Measurements from ENCODE around the gene SIK1.
"Not testable (repeated sequence)": the region's sequence is repeated elsewhere in the genome, so short reads cannot be mapped to it uniquely, and the experiment has no call there.

The SIK1 gene

DNA sequence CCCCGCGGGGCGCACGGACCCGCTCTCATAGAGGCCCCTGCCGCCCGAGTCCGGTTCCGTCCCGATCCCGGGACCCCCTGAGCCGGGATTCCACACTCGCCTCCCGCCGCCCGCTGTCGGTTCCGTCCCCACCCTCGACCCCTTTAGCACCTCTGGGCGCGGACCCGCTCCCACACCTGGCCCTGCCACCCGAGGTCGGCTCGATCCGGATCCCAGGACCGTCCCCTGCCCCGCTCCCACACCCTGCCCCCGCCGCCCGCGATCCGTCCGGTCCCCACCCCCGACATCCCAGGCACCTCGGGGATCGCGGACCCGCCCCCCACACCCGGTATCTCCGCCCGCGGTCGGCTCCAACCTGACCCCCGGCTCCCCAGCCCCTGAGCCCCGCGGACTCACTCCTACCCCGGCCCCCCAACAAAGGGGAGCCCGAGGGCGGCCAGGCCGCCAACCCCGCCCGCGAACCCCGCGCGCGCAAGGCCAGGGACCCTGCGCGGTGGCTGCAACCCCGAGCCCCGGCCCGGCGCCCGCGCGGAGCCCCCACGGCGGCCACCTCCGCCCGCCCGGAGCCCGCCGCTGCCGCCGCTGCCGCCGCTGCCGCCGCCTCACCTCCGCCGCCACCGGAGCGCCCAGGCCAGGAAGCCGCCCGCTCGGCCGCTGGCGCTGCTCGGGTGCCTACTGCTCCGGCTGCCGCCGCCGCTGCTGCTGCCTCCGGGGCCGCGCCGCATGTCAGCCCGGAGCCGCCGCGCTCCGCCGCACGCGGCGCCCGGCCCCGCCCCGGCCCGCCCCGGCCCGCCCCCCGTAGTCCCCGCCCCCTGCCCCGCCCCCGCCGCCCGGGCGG, at the start of gene SIK1:
Gene SIK1, minus strand, starts transcription at position 728 of the 838 bp plus-strand sequence. CDS start 953 bp downstream, outside the sequence.
- DNase-seq (ENCODE audit: low read depth in 2 of 3, low spot score in 2 of 3) = not testable (repeated sequence)

DNA sequence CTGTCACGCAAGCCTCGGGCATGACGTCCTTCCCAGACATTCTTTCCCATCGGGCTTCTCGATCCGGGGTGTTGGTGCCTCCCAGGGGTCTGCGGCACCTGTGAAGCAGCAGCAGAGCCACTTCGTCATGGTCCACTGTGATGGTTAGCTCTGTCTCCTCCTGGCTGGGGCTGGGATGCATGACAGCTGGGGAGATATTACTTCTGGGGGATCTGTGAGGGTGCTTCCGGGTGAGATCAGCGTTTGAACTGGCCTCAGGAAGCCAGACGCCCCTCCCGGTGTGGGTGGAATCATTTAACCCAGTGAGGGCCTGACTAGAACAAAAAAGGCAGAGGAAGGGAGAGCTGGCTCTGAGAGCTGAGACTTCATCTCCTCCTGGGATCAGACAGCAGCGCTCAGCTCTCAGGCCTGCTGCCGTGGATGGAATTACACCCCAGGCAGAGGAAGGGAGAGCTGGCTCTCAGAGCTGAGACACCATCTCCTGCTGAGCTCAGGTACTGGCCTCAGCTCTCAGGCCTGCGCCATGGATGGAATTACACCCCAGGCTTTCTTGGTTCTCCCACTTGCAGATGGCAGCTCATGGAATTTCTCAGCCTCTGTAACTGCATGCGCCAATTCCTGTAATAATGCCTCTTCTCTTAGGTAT, 44.8 kb upstream of the SIK1 start:
- DNase-seq (ENCODE audit: low read depth in 2 of 3, low spot score in 2 of 3) = not testable (repeated sequence)

DNA sequence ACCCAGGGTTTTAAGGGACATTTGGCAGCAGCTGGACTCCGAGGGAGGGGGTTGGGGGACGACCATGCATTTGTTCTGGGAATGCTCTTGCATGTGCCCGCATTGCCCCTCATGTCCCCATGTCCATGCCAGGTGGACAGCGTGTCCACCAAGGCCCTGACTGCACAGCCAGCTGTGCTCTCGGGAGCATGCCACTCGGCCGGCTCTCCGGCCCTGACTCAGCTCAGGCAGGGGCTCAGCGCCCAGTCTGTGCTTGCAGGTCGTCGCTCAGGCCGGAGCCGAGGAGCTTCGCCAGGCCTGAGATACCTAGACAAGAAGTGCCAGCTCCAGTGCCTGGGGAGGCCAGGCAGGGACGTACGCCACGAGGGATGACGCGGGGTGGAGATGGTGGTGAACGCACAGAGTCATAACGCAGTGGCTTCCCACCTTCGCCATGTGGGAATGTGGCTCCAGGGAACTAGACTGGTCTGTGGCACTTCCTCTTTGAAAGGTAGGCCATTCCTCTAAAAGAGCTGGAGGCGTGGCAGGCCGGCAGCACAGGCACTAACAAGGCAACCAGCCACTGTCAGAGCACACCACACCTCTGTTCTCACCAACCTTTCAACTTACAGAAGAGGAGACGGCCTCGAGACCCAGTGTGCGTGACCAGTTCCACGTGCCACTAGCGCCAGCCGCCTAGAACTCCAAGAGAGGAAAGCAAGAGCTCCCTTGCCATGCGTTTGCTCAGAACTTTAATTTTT, 43.0 kb upstream of the SIK1 start:
- DNase-seq (ENCODE audit: low read depth in 2 of 3, low spot score in 2 of 3) = not testable (repeated sequence)

DNA sequence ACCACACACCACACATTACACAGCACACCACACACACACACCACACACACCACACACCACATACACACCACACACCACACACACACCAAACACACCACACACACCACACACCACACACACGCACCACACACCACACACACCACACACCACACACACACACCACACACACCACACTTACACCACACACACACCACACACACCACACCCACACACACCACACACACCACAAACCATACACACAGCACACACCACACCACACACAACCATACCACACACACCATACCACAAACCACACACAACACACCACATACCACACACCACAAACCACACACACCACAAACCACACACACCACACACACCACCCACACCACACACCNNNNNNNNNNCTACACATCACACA, 40.9 kb upstream of the SIK1 start:
- no peak for DNase-seq (ENCODE audit: low read depth in 2 of 3, low spot score in 2 of 3)

DNA sequence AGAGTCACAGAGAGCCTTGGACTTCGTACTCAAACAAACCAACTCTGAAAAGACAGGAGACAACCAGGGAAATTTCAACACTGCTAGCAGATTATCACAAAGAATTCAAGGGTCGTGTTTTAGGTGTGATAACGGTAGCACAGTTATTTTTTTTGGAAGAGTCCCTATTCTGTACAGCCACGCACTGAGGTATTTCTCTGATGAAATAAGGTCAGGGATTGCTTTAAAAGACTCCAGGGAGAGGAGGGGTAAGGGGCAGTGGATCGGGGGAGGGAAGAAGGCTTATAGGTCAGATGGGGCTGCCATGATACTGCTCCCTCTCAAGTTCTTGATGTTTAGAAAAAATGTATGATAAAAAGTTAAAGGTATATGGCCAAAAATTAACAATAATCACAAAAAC, 38.2 kb upstream of the SIK1 start:
- not testable (repeated sequence) for DNase-seq (ENCODE audit: low read depth in 2 of 3, low spot score in 2 of 3)

DNA sequence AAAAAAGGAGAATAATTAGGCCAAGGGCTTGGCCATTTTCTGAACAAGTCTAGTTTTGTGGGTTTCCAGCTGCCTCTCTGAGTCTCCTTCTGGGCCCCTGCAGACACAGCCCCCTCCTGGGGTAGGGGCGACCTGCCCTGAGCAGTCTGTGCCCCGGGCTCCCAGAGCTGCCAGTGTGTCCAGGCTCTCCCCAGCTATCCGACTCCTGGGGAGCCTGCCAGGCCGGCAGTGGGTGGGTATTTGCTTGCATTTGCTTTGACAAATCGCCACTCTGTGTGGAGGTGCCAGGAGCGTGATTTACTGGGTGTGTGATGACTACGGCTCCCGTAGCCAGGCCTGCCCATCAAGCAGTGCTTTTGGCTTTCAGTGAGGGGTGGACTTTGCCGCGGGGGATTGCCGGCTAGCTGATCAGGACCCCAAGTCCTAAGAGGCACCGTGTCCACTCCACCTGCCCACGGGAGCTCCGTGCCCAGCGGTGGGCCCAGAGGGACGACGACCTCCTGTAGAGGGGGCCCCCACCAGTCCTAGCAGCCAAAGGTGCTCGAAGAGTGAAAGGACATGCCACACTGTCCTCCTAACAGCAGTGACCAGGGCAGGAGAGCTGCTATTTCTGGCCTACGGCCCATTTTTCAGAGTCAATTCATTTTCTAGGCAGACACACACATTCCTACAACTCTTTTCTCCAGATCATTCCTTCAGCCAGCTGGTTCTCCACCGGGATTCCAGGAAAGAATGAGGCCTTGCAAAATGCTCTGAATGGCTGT, 36.7 kb upstream of the SIK1 start:
- DNase-seq (ENCODE audit: low read depth in 2 of 3, low spot score in 2 of 3) = not testable (repeated sequence)

DNA sequence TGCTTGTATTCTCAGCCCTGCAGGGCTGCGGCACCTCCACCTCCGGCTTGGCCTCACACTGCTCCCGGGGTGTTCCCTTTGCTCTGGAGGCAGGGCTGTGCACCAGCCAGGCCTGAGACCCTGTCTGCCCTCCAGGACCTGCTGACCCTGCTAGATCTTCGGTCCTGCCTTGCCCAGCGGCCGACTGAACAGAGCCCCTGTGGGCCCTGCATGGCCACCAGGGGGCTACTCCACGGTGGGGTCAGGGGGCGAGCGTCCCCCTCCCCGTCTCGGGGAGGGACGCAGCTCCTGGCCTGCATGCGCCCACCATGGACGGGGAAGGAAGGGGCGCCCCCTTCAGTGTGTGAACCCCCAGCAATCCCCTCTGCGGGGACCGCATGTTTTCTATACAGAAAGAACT, 36.0 kb upstream of the SIK1 start:
- not testable (repeated sequence) for DNase-seq (ENCODE audit: low read depth in 2 of 3, low spot score in 2 of 3)

DNA sequence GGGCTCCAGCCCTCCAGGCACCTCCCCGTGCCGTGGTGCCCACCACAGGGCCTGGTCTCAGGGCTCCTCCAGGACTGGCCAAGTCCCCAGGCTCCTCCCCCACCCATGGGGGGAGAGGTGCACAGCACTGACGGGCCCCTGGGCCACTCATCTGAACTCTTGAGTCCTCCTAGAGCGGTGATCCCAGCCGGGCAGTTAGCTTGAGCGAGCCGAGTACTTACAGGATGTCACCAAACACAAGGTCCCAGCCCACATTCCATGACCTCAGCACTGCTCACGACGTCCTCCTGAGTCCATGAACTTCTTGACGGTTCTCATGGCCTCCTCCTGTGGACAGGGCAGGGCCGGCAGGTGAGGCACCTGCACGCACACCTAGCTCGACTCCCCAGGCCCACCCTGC, 33.5 kb upstream of the SIK1 start:
- DNase-seq (ENCODE audit: low read depth in 2 of 3, low spot score in 2 of 3) = not testable (repeated sequence)

DNA sequence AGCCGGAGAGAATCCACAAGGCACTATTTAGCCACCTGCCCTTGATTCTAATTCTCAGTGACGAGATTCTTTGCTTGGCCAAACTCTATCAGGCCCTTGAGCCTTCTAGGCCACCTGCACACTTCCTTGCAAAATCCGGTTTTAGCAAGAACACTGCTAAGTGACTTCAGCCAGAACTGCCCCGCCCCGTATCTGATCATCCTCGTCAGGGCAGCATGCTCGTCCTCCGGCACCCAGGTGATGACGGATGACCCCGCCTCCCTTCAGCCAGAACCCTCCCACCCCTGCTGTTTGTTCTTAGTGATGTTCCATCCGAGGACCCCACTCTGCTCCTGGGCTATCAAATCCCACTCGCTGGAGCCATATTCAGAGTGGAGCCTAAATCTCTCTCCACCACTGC, 32.1 kb upstream of the SIK1 start:
- not testable (repeated sequence) for DNase-seq (ENCODE audit: low read depth in 2 of 3, low spot score in 2 of 3)

DNA sequence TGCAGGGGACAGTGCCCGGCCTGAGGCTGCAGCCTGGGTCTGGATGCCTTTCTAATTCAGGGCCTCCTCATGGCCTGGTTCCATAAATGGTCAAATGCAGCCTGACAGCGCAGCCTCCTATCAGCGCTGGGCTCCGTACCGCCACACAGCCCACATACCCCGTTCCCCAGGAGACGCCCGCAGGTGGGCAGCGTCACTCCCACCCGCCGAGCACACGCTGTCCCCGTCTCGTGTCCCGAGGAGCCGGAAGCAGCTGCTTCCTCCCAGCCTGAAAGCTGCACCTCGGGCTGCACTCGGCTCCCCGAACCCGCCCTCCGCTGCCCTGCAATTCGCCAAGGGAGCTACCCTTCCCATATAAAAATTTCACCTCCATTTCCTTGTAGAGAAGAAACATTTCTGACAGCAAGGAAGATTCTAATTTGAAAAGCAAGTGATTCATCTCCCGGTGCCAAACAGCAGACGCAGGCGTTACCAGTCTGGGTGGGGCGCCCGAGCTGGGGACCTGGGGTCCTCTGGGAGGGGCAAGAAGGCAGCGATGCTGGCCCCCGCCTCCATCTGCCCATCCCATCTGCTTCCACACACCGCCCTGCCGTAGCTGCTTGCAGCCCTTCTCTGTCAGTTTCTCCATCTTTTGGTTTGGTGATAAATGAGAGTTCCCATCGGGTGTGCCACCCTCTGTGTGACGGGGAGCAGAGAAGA, 29.8 kb upstream of the SIK1 start:
- not testable (repeated sequence) for DNase-seq (ENCODE audit: low read depth in 2 of 3, low spot score in 2 of 3)

DNA sequence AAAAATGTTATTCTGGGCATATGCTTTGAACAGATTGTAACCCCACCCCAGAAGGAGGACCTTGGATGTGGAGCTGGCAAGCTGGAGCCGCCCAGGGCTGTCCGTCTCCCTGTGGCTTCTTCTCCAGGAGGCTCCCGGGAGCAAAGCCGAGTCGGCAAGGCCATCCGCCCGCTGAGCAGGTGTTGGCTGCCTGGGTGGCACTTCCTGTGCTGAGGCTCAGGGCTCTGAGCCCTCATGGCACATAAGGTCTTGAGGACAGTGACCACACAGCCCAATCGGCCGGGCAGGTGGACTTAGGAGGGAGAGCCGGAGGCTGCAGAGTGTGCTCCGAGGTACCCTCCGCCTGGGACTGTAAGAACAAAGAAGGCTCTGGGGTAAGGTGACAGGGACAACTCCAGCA, 28.8 kb upstream of the SIK1 start:
- DNase-seq (ENCODE audit: low read depth in 2 of 3, low spot score in 2 of 3) = not testable (repeated sequence)

DNA sequence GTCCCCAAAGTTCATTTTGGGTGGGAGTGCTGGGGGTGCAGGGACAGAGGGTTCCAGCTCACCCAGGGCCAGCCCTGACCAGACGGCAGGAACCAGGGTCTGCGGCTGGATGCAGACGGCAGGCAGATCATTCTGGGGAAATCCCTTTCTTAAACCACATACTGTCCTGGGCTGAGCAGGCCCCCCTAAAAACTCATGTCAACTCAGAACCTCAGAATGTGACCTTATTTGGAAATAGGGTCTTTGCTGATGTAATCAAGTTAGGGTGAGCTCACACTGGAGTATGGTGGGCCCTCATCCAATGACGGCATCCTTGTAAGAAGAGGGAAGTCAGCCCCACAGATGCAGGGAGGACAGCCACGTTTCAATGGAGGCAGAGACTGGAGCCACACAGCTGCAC, 27.2 kb upstream of the SIK1 start:
- DNase-seq (ENCODE audit: low read depth in 2 of 3, low spot score in 2 of 3) = not testable (repeated sequence)

DNA sequence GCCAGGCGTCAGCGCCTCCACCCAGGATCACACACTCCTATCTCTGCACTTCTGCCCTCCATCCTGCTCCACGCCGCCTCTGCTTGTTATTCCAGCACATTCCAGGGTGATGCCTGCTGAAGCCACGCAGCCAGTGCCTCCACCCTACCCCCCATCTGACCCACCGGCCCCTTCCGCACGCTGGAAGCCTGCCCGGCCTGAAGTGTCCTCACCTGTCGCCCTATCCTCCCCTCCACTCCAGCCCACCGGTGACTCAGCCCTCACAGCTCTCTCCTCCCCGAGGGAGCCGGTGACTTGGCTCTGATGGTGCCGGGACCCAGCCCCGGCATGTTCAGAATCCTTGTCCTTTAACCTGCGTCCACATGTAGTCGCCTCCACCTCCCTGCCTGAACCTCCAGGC, 24.9 kb upstream of the SIK1 start:
- DNase-seq (ENCODE audit: low read depth in 2 of 3, low spot score in 2 of 3) = not testable (repeated sequence)

DNA sequence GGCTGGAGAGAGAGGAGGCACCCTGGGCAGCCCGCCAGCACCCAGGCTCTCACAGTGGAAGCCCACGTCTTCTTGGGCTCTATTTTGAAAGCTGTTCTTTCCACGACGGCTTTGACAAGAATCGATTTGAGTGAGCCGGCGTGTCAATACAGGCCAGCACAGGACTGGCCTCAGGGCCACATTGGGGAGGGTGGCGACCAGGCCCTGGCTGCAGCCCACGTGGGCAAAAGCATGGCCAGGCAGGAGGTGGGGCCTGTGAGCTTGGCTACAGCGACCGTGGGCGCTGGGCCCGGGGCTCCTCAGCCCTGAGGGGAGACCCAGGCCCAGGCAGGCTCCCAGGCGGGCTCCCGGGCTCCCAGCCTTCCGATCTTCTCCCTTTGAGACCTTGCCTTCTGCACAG, 23.4 kb upstream of the SIK1 start:
- not testable (repeated sequence) for DNase-seq (ENCODE audit: low read depth in 2 of 3, low spot score in 2 of 3)

DNA sequence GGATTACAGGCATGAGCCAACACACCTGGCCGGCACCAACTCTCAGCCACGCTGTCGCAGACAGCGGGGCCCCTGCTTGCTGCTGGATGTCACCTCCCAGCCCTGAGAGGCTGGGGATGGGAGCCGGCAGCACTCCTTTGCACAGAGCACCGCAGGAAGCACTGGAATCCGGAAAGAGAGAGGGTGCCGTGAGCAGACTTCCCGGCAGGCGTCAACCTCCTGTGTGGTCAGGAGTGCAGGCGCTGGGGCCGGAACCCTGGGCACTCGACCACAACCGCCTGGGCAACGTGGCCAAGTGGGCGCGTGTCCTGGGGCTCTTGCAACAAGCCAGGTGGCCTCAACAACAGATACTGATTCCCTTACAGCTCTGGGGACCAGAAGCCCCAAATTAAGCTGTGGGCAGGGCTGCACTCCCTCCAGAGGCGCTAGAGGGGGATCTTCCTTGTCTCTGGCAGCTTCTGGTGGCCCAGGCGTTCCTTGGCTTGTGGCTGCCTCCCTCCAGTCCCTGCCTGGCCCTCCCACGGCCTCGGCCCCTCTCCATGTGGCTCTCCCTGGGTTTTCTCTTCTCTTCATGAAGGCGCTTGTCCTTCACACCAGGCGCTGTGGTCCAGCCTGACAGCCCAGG, 20.5 kb upstream of the SIK1 start:
- not testable (repeated sequence) for DNase-seq (ENCODE audit: low read depth in 2 of 3, low spot score in 2 of 3)

DNA sequence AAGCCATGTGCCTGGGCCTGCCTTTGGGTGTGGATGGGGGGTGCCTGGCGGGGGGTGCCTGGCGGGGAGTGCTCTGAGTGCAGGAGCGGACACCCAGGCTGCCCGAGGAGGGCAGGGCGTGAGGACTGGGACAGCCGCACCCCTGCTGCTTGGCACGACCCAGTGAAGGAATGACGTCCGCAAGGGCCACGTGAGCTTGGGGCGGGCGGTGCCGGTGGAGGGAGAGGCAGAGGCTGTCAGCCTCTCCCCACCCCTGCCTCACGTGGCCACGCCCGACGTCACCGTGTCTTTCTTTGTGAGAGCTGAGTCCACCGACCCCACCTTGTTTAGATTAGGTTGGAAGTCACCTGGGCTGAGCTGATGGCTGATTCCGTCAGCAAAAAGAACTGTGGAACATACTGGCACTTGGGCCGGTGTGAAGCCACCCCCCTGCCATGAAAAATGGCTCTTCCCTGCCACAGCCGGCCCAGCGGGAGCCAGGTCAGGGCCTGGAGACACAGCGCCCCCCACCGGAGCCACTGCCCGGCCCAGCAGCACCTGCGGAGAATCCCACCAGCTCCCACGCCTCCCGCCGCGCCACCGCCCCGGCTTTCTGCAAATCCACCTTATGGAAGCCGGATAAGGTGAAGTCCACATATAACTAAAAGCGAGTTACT, 19.5 kb upstream of the SIK1 start:
- not testable (repeated sequence) for DNase-seq (ENCODE audit: low read depth in 2 of 3, low spot score in 2 of 3)

DNA sequence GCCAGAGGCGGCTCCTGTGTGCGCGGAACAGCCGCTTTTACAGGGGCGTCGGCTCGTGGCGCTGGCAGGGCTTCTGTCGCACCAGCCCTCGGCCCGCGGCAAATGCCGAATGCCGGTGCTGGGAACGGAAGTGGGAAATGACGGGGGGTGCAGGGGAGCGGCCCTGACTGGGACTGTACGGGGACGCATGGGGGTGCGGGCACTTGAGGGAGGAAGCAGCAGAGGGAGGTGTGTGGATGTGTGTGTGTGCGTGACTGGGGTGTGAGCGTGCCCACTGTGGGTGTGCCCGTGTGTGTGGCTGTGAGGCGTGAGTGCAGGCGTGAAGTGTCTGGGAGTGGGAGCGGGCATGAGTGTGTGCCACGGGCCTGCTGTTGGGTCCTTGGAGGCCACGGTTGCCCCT, 17.6 kb upstream of the SIK1 start:
- not testable (repeated sequence) for DNase-seq (ENCODE audit: low read depth in 2 of 3, low spot score in 2 of 3)

DNA sequence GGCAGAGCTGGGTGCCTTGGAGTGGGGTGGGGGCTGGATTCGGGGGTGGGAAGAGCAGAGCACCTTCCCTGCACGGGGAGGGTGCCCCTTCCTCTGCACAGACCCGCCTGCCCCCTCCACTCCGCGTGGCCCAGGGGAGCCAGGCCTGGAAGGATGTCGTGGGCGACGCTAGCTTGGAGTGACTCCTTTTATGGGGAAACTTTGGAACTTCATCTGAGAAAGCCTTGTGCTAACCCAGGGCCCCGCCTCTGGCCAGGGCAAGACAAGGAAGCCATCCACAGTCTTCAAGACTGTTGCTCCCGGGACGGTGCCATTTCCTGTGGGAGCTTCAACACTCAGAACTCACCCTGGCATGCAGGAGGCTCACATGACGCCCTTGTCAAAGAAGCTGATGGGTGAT, 15.6 kb upstream of the SIK1 start:
- not testable (repeated sequence) for DNase-seq (ENCODE audit: low read depth in 2 of 3, low spot score in 2 of 3)

All from activated CD8-positive, alpha-beta memory T cell treated with anti-CD3 and anti-CD28 coated beads for 48 hours (primary cell).